Testis (tissue), 2 donors: ENCODE measurements around the gene PCSK7.

Source experiments
- POLR2A ChIP-seq: fragments of 450-650 bp; IDR thresholded peaks from one replicate; pipeline ENCODE4 v1.6.1; 2017; ENCODE audit warnings: antibody characterized with exemption, mild to moderate bottlenecking, moderate library complexity
- TF ChIP-seq, protein P1 (sequence below), 3 experiments: fragments of 450-650 bp in 2 of 3; fragments of 200-600 bp in 1 of 3; sonication (generic) in 1 of 3; IDR thresholded peaks; one replicate each; pipeline ENCODE4 v1.5.1; 2016 to 2019; ENCODE audit warnings: antibody characterized with exemption in 3 of 3, mild to moderate bottlenecking in 2 of 3, moderate library complexity in 1 of 3

- TF ChIP-seq, protein P1, sequence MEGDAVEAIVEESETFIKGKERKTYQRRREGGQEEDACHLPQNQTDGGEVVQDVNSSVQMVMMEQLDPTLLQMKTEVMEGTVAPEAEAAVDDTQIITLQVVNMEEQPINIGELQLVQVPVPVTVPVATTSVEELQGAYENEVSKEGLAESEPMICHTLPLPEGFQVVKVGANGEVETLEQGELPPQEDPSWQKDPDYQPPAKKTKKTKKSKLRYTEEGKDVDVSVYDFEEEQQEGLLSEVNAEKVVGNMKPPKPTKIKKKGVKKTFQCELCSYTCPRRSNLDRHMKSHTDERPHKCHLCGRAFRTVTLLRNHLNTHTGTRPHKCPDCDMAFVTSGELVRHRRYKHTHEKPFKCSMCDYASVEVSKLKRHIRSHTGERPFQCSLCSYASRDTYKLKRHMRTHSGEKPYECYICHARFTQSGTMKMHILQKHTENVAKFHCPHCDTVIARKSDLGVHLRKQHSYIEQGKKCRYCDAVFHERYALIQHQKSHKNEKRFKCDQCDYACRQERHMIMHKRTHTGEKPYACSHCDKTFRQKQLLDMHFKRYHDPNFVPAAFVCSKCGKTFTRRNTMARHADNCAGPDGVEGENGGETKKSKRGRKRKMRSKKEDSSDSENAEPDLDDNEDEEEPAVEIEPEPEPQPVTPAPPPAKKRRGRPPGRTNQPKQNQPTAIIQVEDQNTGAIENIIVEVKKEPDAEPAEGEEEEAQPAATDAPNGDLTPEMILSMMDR (IDR thresholded peaks at IDR 0.05): no peak
- TF ChIP-seq POLR2A: no peak
These were observed 26.7 kb upstream of the PCSK7 start for GRCh38 chr11:117258576-117258975.
